ENCODE measurements around the gene RFNG. TPM values are rescaled to one million over a fixed set of nuclear protein-coding genes. Genes with fewer than 3 reads are reported as not detected.

Gene RFNG
- total RNA-seq, 1 experiment from 2014 or later, result 37.9 TPM

DNA sequence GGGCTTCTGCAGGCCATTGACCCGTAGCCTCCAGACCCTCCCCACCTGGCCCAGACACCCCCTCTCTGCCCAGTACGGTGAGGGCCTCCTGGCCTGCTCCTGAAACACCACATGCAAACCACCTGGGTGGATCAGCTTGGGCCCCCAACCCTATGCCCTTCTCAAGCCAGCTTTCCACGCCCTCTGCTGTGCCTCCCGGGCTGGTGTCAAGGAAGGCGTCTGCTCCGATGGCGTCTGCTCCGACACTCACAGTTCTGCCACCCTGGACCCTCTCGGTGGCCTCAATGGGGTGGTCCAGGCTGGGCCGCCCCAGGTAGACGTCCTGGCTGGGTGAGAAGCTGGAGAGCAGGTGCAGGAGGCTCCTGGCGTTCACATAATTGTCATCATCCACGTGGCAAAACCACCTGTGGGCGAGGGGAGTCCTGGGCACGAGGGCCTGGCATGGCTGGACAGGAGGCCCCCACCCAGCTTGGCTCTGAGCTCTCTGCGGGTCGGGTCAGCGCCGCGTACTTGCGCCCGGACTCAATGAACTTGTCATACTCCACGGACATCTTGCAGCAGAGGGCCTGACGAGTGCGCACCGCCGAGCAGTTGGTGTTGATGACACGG lies 1.4 kb downstream of the RFNG start:
- ChIA-PET CTCF (interaction anchor here (0.6 to 2.0 kb wide), 4 partner anchors 10 to 127 kb away, joined by 3 to 7 read pairs (median 3); no protein-coding TSS in a partner anchor), POLR2A (interaction anchor here (0.6 to 3.0 kb wide), 6 partner anchors 9 to 56 kb away, joined by 3 to 11 read pairs (median 6); partner anchors contain the start of genes CENPX, DCXR, DUS1L and LRRC45)
- TF ChIP-seq CTCF (IDR thresholded peaks at IDR 0.05; ENCODE audit: unreplicated experiment), result no peak
- Mint-ChIP-seq H3K4me3 (ENCODE audit: unreplicated experiment) (peak overlapping the region; percentile 73), H3K27ac (ENCODE audit: low read depth, unreplicated experiment) (no peak overlapping the region), H3K36me3 (ENCODE audit: insufficient read depth, unreplicated experiment) (peaks cover 25% of the 10 kb centered on the region), H3K4me1 (ENCODE audit: insufficient read depth, unreplicated experiment) (no peaks in the 10 kb centered on the region), H3K9me3 (ENCODE audit: unreplicated experiment) (no peaks in the 10 kb centered on the region), H3K27me3 (ENCODE audit: insufficient read depth, unreplicated experiment) (no peaks in the 10 kb centered on the region)
- TSS peak; percentile 27 for BruUV-seq (replicated peaks)
- DNase-seq (ENCODE audit: unreplicated experiment), result no peak
- intact Hi-C loops (cut with micrococcal nuclease), result no loop called here

GRCh38 chr17:82049521-82049971 lies 2.1 kb downstream of the RFNG start:
- intact Hi-C loops (cut with micrococcal nuclease), result no loop called here
- Mint-ChIP-seq H3K4me1 (ENCODE audit: insufficient read depth, unreplicated experiment) (no peaks in the 10 kb centered on the region), H3K36me3 (ENCODE audit: insufficient read depth, unreplicated experiment) (peaks cover 20% of the 10 kb centered on the region), H3K4me3 (ENCODE audit: unreplicated experiment) (no peak overlapping the region), H3K9me3 (ENCODE audit: unreplicated experiment) (no peaks in the 10 kb centered on the region), H3K27ac (ENCODE audit: low read depth, unreplicated experiment) (no peak overlapping the region), H3K27me3 (ENCODE audit: insufficient read depth, unreplicated experiment) (no peaks in the 10 kb centered on the region)
- no TSS peak for BruUV-seq (replicated peaks)
- no peak for DNase-seq (ENCODE audit: unreplicated experiment)
- POLR2A ChIA-PET, result interaction anchor here (1.0 to 3.0 kb wide), 4 partner anchors 8 to 56 kb away, joined by 3 to 11 read pairs (median 8); partner anchors contain the start of genes DCXR and DUS1L
- CTCF ChIA-PET, result interaction anchor here (2.0 kb wide), 1 partner anchor 13 kb away, joined by 7 read pairs; no protein-coding TSS in a partner anchor
- no peak for TF ChIP-seq CTCF (IDR thresholded peaks at IDR 0.05; ENCODE audit: unreplicated experiment)

DNA sequence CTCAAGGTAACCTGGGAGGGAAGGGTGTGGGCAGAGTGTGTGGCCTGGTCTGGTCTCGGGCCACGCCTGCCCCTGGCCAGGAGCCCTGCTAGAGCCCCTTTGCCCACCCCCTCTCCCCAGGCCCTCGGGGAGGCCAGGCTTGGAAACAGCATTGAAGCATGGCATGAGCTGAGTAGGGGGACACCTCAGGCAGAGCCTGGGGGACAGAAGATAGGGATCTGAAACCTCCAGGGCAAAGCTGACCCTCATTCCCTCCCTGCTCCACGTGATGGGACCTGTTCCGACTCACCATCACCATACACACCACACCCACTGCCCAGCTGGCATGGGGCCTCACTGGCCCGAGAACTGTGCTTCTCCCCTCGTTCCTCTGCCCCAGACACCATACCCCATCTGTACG lies 2.5 kb downstream of the RFNG start:
- H3K9me3 Mint-ChIP-seq (ENCODE audit: unreplicated experiment), result no peaks in the 10 kb centered on the region
- H3K27ac Mint-ChIP-seq (ENCODE audit: low read depth, unreplicated experiment), result no peak overlapping the region
- H3K4me3 Mint-ChIP-seq (ENCODE audit: unreplicated experiment), result no peak overlapping the region
- intact Hi-C loops (cut with micrococcal nuclease), result no loop called here
- CTCF ChIA-PET, result no interaction called here
- H3K27me3 Mint-ChIP-seq (ENCODE audit: insufficient read depth, unreplicated experiment), result no peaks in the 10 kb centered on the region
- H3K36me3 Mint-ChIP-seq (ENCODE audit: insufficient read depth, unreplicated experiment), result peaks cover 20% of the 10 kb centered on the region
- BruUV-seq (replicated peaks), result no TSS peak
- no peak for DNase-seq (ENCODE audit: unreplicated experiment)
- POLR2A ChIA-PET, result interaction anchor here (3.0 kb wide), 1 partner anchor 11 kb away, joined by 11 read pairs; the partner anchor contains the start of gene DCXR
- no peaks in the 10 kb centered on the region for H3K4me1 Mint-ChIP-seq (ENCODE audit: insufficient read depth, unreplicated experiment)
- no peak for TF ChIP-seq CTCF (IDR thresholded peaks at IDR 0.05; ENCODE audit: unreplicated experiment)

DNA sequence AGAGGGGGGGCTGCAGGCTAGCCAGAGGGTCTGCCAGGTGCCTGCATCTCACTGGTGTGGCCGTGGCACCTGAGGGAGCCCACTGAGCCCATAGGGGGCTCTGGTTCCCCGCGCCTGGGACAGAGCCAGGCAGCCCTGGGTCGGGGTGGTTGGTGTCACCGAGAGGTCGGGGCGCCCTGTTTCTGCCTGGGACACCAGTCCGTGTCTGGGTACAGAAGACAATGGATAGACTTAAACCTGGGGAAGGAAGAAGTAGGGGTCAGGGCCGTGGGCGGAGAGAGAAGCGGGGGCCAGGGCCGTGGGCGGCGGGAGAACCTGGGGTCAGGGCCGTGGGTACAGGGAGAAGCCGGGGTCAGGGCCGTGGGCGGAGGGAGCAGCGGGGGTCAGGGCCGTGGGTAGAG lies 3.0 kb downstream of the RFNG start:
- TF ChIP-seq CTCF (IDR thresholded peaks at IDR 0.05; ENCODE audit: unreplicated experiment), result no peak
- no peak overlapping the region for H3K27ac Mint-ChIP-seq (ENCODE audit: low read depth, unreplicated experiment)
- H3K36me3 Mint-ChIP-seq (ENCODE audit: insufficient read depth, unreplicated experiment), result peaks cover 19% of the 10 kb centered on the region
- DNase-seq (ENCODE audit: unreplicated experiment), result no peak
- H3K27me3 Mint-ChIP-seq (ENCODE audit: insufficient read depth, unreplicated experiment), result no peaks in the 10 kb centered on the region
- BruUV-seq (replicated peaks), result no TSS peak
- no peaks in the 10 kb centered on the region for H3K9me3 Mint-ChIP-seq (ENCODE audit: unreplicated experiment)
- ChIA-PET CTCF (no interaction called here), POLR2A (interaction anchor here (3.0 kb wide), 1 partner anchor 11 kb away, joined by 11 read pairs; the partner anchor contains the start of gene DCXR)
- intact Hi-C loops (cut with micrococcal nuclease), result no loop called here
- no peak overlapping the region for H3K4me3 Mint-ChIP-seq (ENCODE audit: unreplicated experiment)
- H3K4me1 Mint-ChIP-seq (ENCODE audit: insufficient read depth, unreplicated experiment), result no peaks in the 10 kb centered on the region
